Measurements from ENCODE around the gene GRM7.
A peak's percentile ranks its signal among the peaks of the same experiment; 100 is the strongest.

The GRM7 gene

GRCh38 chr3:7392206-7392605, 531.3 kb downstream of the GRM7 start:
- TF ChIP-seq CTCF (IDR thresholded peaks at IDR 0.05; ENCODE audit: borderline replicate concordance, control extremely low read depth, extremely low read depth, insufficient read depth, missing control alignments): no peak
- in situ Hi-C loops (cut with MboI; ENCODE audit: low sequenced_read_pairs, unreplicated experiment): no loop called here
- no peak for DNase-seq (ENCODE audit: low spot score)

GRCh38 chr3:7393944-7394605, 533.2 kb downstream of the GRM7 start:
- peak; percentile 3 for DNase-seq (ENCODE audit: low spot score)
- no peak for TF ChIP-seq CTCF (IDR thresholded peaks at IDR 0.05; ENCODE audit: borderline replicate concordance, control extremely low read depth, extremely low read depth, insufficient read depth, missing control alignments)
- in situ Hi-C loops (cut with MboI; ENCODE audit: low sequenced_read_pairs, unreplicated experiment): no loop called here

GRCh38 chr3:7396534-7396933, 535.6 kb downstream of the GRM7 start:
- no peak for TF ChIP-seq CTCF (IDR thresholded peaks at IDR 0.05; ENCODE audit: borderline replicate concordance, control extremely low read depth, extremely low read depth, insufficient read depth, missing control alignments)
- no peak for DNase-seq (ENCODE audit: low spot score)
- in situ Hi-C loops (cut with MboI; ENCODE audit: low sequenced_read_pairs, unreplicated experiment): no loop called here

GRCh38 chr3:7397097-7397496, 536.2 kb downstream of the GRM7 start:
- no peak for TF ChIP-seq CTCF (IDR thresholded peaks at IDR 0.05; ENCODE audit: borderline replicate concordance, control extremely low read depth, extremely low read depth, insufficient read depth, missing control alignments)
- in situ Hi-C loops (cut with MboI; ENCODE audit: low sequenced_read_pairs, unreplicated experiment): no loop called here
- DNase-seq (ENCODE audit: low spot score): no peak

GRCh38 chr3:7400360-7400759, 539.4 kb downstream of the GRM7 start:
- DNase-seq (ENCODE audit: low spot score): no peak
- no peak for TF ChIP-seq CTCF (IDR thresholded peaks at IDR 0.05; ENCODE audit: borderline replicate concordance, control extremely low read depth, extremely low read depth, insufficient read depth, missing control alignments)
- in situ Hi-C loops (cut with MboI; ENCODE audit: low sequenced_read_pairs, unreplicated experiment): no loop called here

- in situ Hi-C loops (cut with MboI; ENCODE audit: low sequenced_read_pairs, unreplicated experiment): no loop called here
- no peak for DNase-seq (ENCODE audit: low spot score)
- no peak for TF ChIP-seq CTCF (IDR thresholded peaks at IDR 0.05; ENCODE audit: borderline replicate concordance, control extremely low read depth, extremely low read depth, insufficient read depth, missing control alignments)
These were observed 540.5 kb downstream of the GRM7 start for GRCh38 chr3:7401418-7401817.
